SK-N-SH (cell line): Measurements from ENCODE around the gene IFI27L1.

ENCODE experiments used
- CTCF ChIP-seq: fragments of 200-600 bp; sonication (generic); IDR thresholded peaks from 2 replicates; pipeline ENCODE4 v1.6.1; 2017; ENCODE audit warnings: antibody characterized with exemption, mild to moderate bottlenecking, moderate library complexity
- MXI1 ChIP-seq: IDR thresholded peaks from 2 replicates; pipeline ENCODE4 v1.6.1; 2012; ENCODE audit warnings: mild to moderate bottlenecking, low read depth, low read length, improper control_type of control experiment
- PBX3 ChIP-seq: IDR thresholded peaks from 2 replicates; pipeline ENCODE4; 2012
- POLR2AphosphoS5 ChIP-seq: IDR thresholded peaks from 2 replicates; pipeline ENCODE4 v1.6.1; 2012; ENCODE audit warnings: low read depth, low read length
- YY1 ChIP-seq: IDR thresholded peaks from 2 replicates; pipeline ENCODE4 v1.4.0; 2012; ENCODE audit warnings: low read depth, mild to moderate bottlenecking

GRCh38 chr14:94144765-94145164 is 63.7 kb downstream of the IFI27L1 start:
- TF ChIP-seq MXI1 (no peak), POLR2AphosphoS5 (no peak), CTCF (no peak), YY1 (no peak), PBX3 (no peak)
